ENCODE measurements around the gene KCNB1. TPM values are rescaled to one million over a fixed set of nuclear protein-coding genes. Genes with fewer than 3 reads are reported as not detected.

KCNB1 gene
- polyA plus RNA-seq, 1 donor from 2014 or later = 3.6 TPM

DNA sequence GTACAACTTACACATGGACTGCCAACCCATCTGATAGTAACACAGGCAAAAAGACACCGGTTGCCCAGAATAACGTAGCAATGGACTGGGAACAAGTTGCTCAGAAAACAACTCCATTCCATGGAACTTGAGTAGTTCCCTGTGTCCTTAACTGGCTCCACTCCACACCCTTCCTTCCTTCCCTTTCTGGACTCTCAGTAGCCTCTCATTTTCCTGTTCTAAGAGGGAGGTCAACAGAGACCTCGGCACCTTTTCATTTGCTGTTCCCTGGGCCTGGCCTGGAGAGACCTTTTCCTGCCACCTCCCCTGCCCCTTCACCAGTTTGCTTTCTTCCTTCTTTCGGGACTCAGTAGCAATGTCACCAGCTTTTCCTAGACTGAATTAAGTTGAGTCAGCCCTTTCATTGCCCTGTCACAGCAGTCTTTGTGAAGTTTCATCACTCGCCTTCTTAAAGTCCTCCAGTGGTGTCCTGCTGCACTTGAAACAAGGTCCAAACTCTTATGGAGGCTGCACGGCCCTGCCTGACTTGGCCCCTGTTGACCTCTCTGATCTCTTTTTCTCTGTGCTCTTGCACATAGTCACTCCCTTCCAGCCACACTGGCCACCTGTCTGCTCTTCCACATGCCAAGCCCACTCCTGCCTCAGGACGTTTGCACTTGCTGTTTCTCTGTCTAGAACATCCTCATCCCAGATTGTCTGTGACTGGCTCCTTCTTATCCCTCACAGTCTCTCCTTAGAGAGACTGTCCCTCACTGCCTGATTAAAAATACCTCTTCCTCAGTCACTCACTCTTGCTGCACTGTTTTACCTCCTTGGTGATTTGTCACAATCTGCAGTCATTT is 90.8 kb downstream of the KCNB1 start:
- Histone ChIP-seq H3K27ac (ENCODE audit: low read length) (no peak overlapping the region), H3K36me3 (ENCODE audit: insufficient read depth, low read length) (no peaks in the 10 kb centered on the region), H2AFZ (ENCODE audit: low read depth, low read length) (no peak overlapping the region), H3K9me2 (ENCODE audit: insufficient read depth, low read length) (no peaks in the 10 kb centered on the region), H3K27me3 (ENCODE audit: insufficient read depth, low read depth, low read length) (no peaks in the 10 kb centered on the region), H3K9ac (ENCODE audit: low read length) (no peak overlapping the region), H3K9me3 (ENCODE audit: low read length) (no peaks in the 10 kb centered on the region), H4K20me1 (ENCODE audit: insufficient read depth) (no peaks in the 10 kb centered on the region), H3K4me3 (ENCODE audit: low read length) (no peak overlapping the region), H3K4me2 (ENCODE audit: low read length) (no peak overlapping the region), H3K79me2 (replicated peaks; ENCODE audit: insufficient read depth, low read length) (no peaks in the 10 kb centered on the region), H3F3A (ENCODE audit: insufficient read depth, low read length, poor library complexity, severe bottlenecking) (no peaks in the 10 kb centered on the region)
- TF ChIP-seq MXI1 (conservative IDR thresholded peaks at IDR 0.05; ENCODE audit: poor library complexity, severe bottlenecking) (no peak), EZH2 (IDR thresholded peaks at IDR 0.05; ENCODE audit: borderline replicate concordance, insufficient read depth, low read length, poor library complexity, severe bottlenecking) (no peak), TAF1 (IDR thresholded peaks at IDR 0.05; ENCODE audit: low read depth) (no peak), POLR2AphosphoS5 (IDR thresholded peaks at IDR 0.05) (no peak), SMC3 (conservative IDR thresholded peaks at IDR 0.05; ENCODE audit: poor library complexity) (no peak), RAD21 (conservative IDR thresholded peaks at IDR 0.05) (no peak), EP300 (conservative IDR thresholded peaks at IDR 0.05; ENCODE audit: poor library complexity, severe bottlenecking) (no peak)
- TF ChIP-seq, protein P1, sequence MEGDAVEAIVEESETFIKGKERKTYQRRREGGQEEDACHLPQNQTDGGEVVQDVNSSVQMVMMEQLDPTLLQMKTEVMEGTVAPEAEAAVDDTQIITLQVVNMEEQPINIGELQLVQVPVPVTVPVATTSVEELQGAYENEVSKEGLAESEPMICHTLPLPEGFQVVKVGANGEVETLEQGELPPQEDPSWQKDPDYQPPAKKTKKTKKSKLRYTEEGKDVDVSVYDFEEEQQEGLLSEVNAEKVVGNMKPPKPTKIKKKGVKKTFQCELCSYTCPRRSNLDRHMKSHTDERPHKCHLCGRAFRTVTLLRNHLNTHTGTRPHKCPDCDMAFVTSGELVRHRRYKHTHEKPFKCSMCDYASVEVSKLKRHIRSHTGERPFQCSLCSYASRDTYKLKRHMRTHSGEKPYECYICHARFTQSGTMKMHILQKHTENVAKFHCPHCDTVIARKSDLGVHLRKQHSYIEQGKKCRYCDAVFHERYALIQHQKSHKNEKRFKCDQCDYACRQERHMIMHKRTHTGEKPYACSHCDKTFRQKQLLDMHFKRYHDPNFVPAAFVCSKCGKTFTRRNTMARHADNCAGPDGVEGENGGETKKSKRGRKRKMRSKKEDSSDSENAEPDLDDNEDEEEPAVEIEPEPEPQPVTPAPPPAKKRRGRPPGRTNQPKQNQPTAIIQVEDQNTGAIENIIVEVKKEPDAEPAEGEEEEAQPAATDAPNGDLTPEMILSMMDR (IDR thresholded peaks at IDR 0.05; ENCODE audit: poor library complexity, severe bottlenecking) = no peak
- TF ChIP-seq, protein P2, sequence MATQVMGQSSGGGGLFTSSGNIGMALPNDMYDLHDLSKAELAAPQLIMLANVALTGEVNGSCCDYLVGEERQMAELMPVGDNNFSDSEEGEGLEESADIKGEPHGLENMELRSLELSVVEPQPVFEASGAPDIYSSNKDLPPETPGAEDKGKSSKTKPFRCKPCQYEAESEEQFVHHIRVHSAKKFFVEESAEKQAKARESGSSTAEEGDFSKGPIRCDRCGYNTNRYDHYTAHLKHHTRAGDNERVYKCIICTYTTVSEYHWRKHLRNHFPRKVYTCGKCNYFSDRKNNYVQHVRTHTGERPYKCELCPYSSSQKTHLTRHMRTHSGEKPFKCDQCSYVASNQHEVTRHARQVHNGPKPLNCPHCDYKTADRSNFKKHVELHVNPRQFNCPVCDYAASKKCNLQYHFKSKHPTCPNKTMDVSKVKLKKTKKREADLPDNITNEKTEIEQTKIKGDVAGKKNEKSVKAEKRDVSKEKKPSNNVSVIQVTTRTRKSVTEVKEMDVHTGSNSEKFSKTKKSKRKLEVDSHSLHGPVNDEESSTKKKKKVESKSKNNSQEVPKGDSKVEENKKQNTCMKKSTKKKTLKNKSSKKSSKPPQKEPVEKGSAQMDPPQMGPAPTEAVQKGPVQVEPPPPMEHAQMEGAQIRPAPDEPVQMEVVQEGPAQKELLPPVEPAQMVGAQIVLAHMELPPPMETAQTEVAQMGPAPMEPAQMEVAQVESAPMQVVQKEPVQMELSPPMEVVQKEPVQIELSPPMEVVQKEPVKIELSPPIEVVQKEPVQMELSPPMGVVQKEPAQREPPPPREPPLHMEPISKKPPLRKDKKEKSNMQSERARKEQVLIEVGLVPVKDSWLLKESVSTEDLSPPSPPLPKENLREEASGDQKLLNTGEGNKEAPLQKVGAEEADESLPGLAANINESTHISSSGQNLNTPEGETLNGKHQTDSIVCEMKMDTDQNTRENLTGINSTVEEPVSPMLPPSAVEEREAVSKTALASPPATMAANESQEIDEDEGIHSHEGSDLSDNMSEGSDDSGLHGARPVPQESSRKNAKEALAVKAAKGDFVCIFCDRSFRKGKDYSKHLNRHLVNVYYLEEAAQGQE (IDR thresholded peaks at IDR 0.05; ENCODE audit: borderline replicate concordance) = no peak

DNA sequence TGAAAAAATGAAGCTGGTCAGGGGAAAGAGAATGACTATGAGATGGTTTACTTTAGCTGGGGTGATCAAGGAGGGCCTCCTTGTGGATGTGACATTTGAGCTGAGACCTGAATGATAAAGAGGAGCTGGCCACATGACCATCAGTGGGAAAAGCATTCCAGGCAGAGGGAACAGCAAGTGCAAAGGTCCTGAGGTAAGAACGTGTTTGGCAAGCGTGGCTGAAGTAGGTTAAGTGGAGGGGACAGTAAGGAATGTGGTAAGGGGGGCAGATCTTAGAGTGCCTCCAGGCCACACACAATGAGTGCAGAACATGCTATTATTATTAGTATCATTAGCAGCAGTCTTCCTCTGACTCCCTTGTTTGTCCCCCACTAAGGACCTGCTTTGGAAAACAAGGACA is 92.6 kb downstream of the KCNB1 start:
- H3K4me3 ChIP-seq (ENCODE audit: low read length) = no peak overlapping the region
- H2AFZ ChIP-seq (ENCODE audit: low read depth, low read length) = no peak overlapping the region
- TF ChIP-seq POLR2AphosphoS5 (IDR thresholded peaks at IDR 0.05) (no peak), SMC3 (conservative IDR thresholded peaks at IDR 0.05; ENCODE audit: poor library complexity) (no peak), TAF1 (IDR thresholded peaks at IDR 0.05; ENCODE audit: low read depth) (no peak), EZH2 (IDR thresholded peaks at IDR 0.05; ENCODE audit: borderline replicate concordance, insufficient read depth, low read length, poor library complexity, severe bottlenecking) (no peak), MXI1 (conservative IDR thresholded peaks at IDR 0.05; ENCODE audit: poor library complexity, severe bottlenecking) (no peak), RAD21 (conservative IDR thresholded peaks at IDR 0.05) (no peak), EP300 (conservative IDR thresholded peaks at IDR 0.05; ENCODE audit: poor library complexity, severe bottlenecking) (no peak)
- TF ChIP-seq, protein P2 (IDR thresholded peaks at IDR 0.05; ENCODE audit: borderline replicate concordance) = no peak
- TF ChIP-seq, protein P1 (IDR thresholded peaks at IDR 0.05; ENCODE audit: poor library complexity, severe bottlenecking) = no peak
- H3K4me2 ChIP-seq (ENCODE audit: low read length) = no peak overlapping the region
- H3K27me3 ChIP-seq (ENCODE audit: insufficient read depth, low read depth, low read length) = no peaks in the 10 kb centered on the region
- no peak overlapping the region for H3K9ac ChIP-seq (ENCODE audit: low read length)
- no peaks in the 10 kb centered on the region for H3K9me2 ChIP-seq (ENCODE audit: insufficient read depth, low read length)
- no peaks in the 10 kb centered on the region for H4K20me1 ChIP-seq (ENCODE audit: insufficient read depth)
- H3K36me3 ChIP-seq (ENCODE audit: insufficient read depth, low read length) = no peaks in the 10 kb centered on the region
- H3K79me2 ChIP-seq (replicated peaks; ENCODE audit: insufficient read depth, low read length) = no peaks in the 10 kb centered on the region
- no peaks in the 10 kb centered on the region for H3F3A ChIP-seq (ENCODE audit: insufficient read depth, low read length, poor library complexity, severe bottlenecking)
- no peaks in the 10 kb centered on the region for H3K9me3 ChIP-seq (ENCODE audit: low read length)
- no peak overlapping the region for H3K27ac ChIP-seq (ENCODE audit: low read length)
